Right lobe of liver (tissue), 6 donors: ENCODE measurements around the gene MTHFD1L. TPM values are rescaled to one million over a fixed set of nuclear protein-coding genes. Genes with fewer than 3 reads are reported as not detected.
A peak's percentile ranks its signal among the peaks of the same experiment; 100 is the strongest.

Source experiments
- ATAC-seq, 4 donors: fragments of 200-7000 bp; cut with Tn5 transposase; one replicate each; pipeline ENCODE4 v1.9.1; 2020; ENCODE audit warnings: mild to moderate bottlenecking in 4 of 4, moderate library complexity in 4 of 4
- DNase-seq, 3 donors: peaks; one replicate each; pipeline ENCODE4 v3.0.0-alpha.2; 2020
- H3K27ac ChIP-seq, 3 donors: fragments of 200-600 bp; one replicate each; pipeline ENCODE4 v1.8.0; 2022
- H3K27me3 ChIP-seq, 2 donors: fragments of 200-600 bp; one replicate each; pipeline ENCODE4 v1.8.0; 2022
- H3K36me3 ChIP-seq, 4 donors: fragments of 200-600 bp; sonication (generic) in 1 of 4; one replicate each; pipeline versions ENCODE4 v1.5.1 to v1.8.0; 2017 to 2022; ENCODE audit warnings: control low read depth in 1 of 4
- H3K4me1 ChIP-seq, 4 donors: fragments of 200-600 bp; sonication (generic) in 1 of 4; one replicate each; pipeline versions ENCODE4 v1.5.1 to v1.8.0; 2017 to 2022; ENCODE audit warnings: control low read depth in 1 of 4
- H3K4me3 ChIP-seq, 3 donors: fragments of 200-600 bp; one replicate each; pipeline ENCODE4 v1.8.0; 2022
- H3K9me3 ChIP-seq, 4 donors: fragments of 200-600 bp; sonication (generic) in 1 of 4; one replicate each; pipeline versions ENCODE4 v1.5.1 to v1.8.0; 2017 to 2022; ENCODE audit warnings: control low read depth in 1 of 4
- POLR2A ChIP-seq: fragments of 450-650 bp; IDR thresholded peaks from one replicate; pipeline ENCODE4 v1.6.1; 2017; ENCODE audit warnings: antibody characterized with exemption, mild to moderate bottlenecking
- WGBS: methylation state at CpG from one replicate; pipeline ENCODE4 v1.1.6; 2018; ENCODE audit warnings: low coverage, low lambda C conversion rate; ENCODE audit not compliant: insufficient coverage; ENCODE audit errors: missing lambda C conversion rate; 5-methylcytosine and 5-hydroxymethylcytosine counted together
- intact Hi-C, 2 donors: fragments of 100-400 bp; cut with DNase I; formaldehyde crosslinking; loops; one replicate each; pipeline versions ENCODE4 v1.11.2 to v1.14.1; 2022
- total RNA-seq, 6 experiments: library from RNA; depleted of rRNA in 2 of 6; stranded (reverse); fragments of >200 nt in 2 of 6; fragmentation: NEBNext Ultra II Directional in 3 of 6; extraction: Animal tissue kit (Norgen Biotek cat#: 25700) in 3 of 6; gene quantifications; one replicate each; pipeline versions ENCODE4 v1.1.0 to v1.2.4, GENCODE V29; 2016 to 2023
- TF ChIP-seq, protein P1 (sequence below), 4 donors: fragments of 200-600 bp in 3 of 4; fragments of 450-650 bp in 1 of 4; IDR thresholded peaks; one replicate each; pipeline versions ENCODE4 v1.5.1 to v1.8.0; 2016 to 2022; ENCODE audit warnings: antibody characterized with exemption in 4 of 4, mild to moderate bottlenecking in 2 of 4
- donor health status: DM: no; HTN: yes; CAD: no.
- donor health status: DM: no; HTN: no; CAD: no.
- donor health status: DM: no; HTN: no; CAD: no.
- donor health status: DM: no; HTN: yes; CAD: no.
- donor health status: DM: no; HTN: yes; CAD: no.

MTHFD1L gene
- total RNA-seq, 6 experiments from 2014 or later = 1.7 to 11.5 (median 4.9) TPM

GRCh38 chr6:151027295-151027747 lies 161.8 kb downstream of the MTHFD1L start:
- H3K4me1 ChIP-seq = peaks cover 0 to 10% (median 2%) of the 10 kb centered on the region in 4 donors
- DNase-seq = no peak
- intact Hi-C loops = no loop called here
- H3K27ac ChIP-seq = peak overlapping the region; percentile 12 to 27 (median 20)
- H3K27me3 ChIP-seq = no peaks in the 10 kb centered on the region
- H3K4me3 ChIP-seq = no peak overlapping the region
- H3K36me3 ChIP-seq = no peaks in the 10 kb centered on the region
- no peak for TF ChIP-seq POLR2A
- TF ChIP-seq, protein P1, sequence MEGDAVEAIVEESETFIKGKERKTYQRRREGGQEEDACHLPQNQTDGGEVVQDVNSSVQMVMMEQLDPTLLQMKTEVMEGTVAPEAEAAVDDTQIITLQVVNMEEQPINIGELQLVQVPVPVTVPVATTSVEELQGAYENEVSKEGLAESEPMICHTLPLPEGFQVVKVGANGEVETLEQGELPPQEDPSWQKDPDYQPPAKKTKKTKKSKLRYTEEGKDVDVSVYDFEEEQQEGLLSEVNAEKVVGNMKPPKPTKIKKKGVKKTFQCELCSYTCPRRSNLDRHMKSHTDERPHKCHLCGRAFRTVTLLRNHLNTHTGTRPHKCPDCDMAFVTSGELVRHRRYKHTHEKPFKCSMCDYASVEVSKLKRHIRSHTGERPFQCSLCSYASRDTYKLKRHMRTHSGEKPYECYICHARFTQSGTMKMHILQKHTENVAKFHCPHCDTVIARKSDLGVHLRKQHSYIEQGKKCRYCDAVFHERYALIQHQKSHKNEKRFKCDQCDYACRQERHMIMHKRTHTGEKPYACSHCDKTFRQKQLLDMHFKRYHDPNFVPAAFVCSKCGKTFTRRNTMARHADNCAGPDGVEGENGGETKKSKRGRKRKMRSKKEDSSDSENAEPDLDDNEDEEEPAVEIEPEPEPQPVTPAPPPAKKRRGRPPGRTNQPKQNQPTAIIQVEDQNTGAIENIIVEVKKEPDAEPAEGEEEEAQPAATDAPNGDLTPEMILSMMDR (IDR thresholded peaks at IDR 0.05) = no peak
- 30% methylated on average over 1 of the region's 1 CpG for WGBS
- peak; percentile 46 to 61 (median 57) for ATAC-seq
- H3K9me3 ChIP-seq = no peaks in the 10 kb centered on the region

GRCh38 chr6:151027936-151028838 lies 162.7 kb downstream of the MTHFD1L start:
- WGBS = 96% methylated on average over 3 of the region's 15 CpGs
- H3K27me3 ChIP-seq = no peaks in the 10 kb centered on the region
- peaks cover 0 to 15% (median 2%) of the 10 kb centered on the region in 4 donors for H3K4me1 ChIP-seq
- no peak for TF ChIP-seq POLR2A
- no peaks in the 10 kb centered on the region for H3K9me3 ChIP-seq
- H3K27ac ChIP-seq = peak overlapping the region in 2 of 3 donors; percentile 12 to 27
- intact Hi-C loops = no loop called here
- ATAC-seq (peak in 3 of 4 donors; percentile 15 to 44 (median 34)), DNase-seq (no peak)
- no peak overlapping the region for H3K4me3 ChIP-seq
- H3K36me3 ChIP-seq = no peaks in the 10 kb centered on the region

GRCh38 chr6:151029970-151030369 lies 164.5 kb downstream of the MTHFD1L start:
- Histone ChIP-seq H3K9me3 (no peaks in the 10 kb centered on the region), H3K27ac (no peak overlapping the region), H3K4me1 (peaks cover 0 to 18% (median 2%) of the 10 kb centered on the region in 4 donors), H3K27me3 (no peaks in the 10 kb centered on the region), H3K36me3 (no peaks in the 10 kb centered on the region), H3K4me3 (no peak overlapping the region)
- intact Hi-C loops = no loop called here
- DNase-seq (no peak), ATAC-seq (no peak)
- 65% methylated on average over 5 of the region's 5 CpGs for WGBS
- no peak for TF ChIP-seq POLR2A
- TF ChIP-seq, protein P1 (IDR thresholded peaks at IDR 0.05) = no peak

DNA sequence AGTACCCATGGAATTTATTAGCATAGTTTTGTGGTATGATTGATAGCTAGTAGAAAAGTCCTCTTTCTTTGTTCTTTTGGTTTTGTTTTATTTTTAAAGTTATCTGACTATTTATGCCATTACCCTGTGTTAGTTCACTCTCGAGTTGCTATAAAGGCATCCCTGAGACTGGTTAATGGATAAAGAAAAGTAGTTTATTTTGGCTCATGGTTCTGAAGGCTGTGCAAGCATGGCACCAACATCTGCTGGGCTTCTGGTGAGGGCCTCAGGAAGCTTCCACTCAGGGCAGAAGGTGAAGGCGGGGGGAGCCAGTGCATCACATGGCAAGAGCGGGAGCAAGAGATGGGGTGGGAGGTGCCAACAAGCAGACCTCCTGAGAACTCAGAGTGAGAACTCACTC lies 166.5 kb downstream of the MTHFD1L start:
- 33% methylated on average over 1 of the region's 3 CpGs for WGBS
- no peak for DNase-seq
- Histone ChIP-seq H3K4me3 (no peak overlapping the region), H3K4me1 (peaks cover 0 to 22% (median 5%) of the 10 kb centered on the region in 4 donors), H3K36me3 (no peaks in the 10 kb centered on the region), H3K27me3 (no peaks in the 10 kb centered on the region), H3K9me3 (no peaks in the 10 kb centered on the region), H3K27ac (no peak overlapping the region)
- intact Hi-C loops = no loop called here
- ATAC-seq = peak in 2 of 4 donors; percentile 58 to 60
- TF ChIP-seq, protein P1 (IDR thresholded peaks at IDR 0.05) = no peak
- no peak for TF ChIP-seq POLR2A
